GM12875 (cell line): ENCODE results near the gene GNA15.
"Not testable (repeated sequence)": the region's sequence is repeated elsewhere in the genome, so short reads cannot be mapped to it uniquely, and the experiment has no call there.

Source experiments
- H3K4me3 ChIP-seq: one replicate; pipeline ENCODE4 v1.5.1; 2011; ENCODE audit warnings: low read depth, low read length, control low read depth
- TF ChIP-seq, protein P1 (sequence below): IDR thresholded peaks from 2 replicates; pipeline ENCODE4 v1.5.1; 2011; ENCODE audit warnings: low read depth, mild to moderate bottlenecking, control low read depth, inconsistent platforms, low read length, moderate library complexity, borderline replicate concordance; ENCODE audit not compliant: insufficient read depth

Gene GNA15

DNA sequence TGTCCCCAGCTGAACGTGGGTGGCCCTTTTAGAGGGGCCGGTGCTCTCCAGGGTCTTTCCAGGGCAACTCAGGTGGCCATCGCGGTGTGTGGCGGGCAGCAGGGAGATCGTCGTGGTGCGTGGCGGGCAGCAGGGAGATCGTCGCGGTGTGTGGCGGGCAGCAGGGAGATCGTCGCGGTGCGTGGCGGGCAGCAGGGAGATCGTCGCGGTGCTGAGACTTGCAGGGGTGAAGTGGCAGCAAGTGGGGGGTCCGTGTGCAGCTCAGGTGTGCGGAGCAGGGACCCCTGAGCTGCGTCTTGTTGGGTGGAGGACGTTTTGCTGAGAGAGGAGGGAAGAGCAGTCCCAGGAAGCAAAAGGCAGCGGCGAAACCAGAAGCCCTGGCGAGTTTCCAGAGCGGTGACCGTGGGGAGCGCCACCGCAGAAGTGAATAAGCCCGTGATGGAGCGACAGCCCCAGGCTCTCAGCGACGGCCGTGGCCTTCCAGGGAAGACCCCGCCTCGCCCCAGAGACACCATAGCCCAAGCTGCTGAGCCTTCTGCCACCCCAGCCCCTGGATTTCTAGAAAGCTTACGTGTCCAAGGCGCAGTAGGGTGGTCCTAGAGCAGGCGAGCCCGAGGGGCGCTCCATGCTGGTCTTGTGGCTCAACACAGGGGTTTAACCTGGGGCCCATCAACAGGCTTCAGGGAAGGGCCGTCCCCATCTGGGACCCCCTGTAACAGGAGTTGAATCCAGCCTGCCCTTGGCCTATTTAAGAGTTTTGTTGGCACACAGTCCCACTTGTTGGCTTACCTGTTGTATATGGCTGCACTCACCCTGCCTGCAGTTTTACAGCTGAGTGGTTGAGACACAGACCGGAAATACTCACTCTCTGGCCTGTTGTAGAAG, 55.3 kb downstream of the GNA15 start:
- H3K4me3 ChIP-seq = no peak overlapping the region
- TF ChIP-seq, protein P1, sequence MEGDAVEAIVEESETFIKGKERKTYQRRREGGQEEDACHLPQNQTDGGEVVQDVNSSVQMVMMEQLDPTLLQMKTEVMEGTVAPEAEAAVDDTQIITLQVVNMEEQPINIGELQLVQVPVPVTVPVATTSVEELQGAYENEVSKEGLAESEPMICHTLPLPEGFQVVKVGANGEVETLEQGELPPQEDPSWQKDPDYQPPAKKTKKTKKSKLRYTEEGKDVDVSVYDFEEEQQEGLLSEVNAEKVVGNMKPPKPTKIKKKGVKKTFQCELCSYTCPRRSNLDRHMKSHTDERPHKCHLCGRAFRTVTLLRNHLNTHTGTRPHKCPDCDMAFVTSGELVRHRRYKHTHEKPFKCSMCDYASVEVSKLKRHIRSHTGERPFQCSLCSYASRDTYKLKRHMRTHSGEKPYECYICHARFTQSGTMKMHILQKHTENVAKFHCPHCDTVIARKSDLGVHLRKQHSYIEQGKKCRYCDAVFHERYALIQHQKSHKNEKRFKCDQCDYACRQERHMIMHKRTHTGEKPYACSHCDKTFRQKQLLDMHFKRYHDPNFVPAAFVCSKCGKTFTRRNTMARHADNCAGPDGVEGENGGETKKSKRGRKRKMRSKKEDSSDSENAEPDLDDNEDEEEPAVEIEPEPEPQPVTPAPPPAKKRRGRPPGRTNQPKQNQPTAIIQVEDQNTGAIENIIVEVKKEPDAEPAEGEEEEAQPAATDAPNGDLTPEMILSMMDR = no peak

DNA sequence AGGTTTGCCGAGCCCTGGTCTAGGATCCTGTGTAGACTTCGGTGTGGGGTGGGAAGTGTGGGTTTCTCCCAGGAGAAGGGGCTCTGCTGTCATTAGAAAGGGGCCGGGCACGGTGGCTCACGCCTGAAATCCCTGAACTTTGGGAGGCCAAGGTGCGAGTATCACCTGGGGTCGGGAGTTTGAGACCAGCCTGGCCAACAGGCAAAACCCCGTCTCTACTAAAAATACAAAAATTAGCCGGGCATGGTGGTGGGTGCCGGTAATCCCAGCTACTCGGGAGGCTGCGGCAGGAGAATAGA, 55.9 kb downstream of the GNA15 start:
- H3K4me3 ChIP-seq = not testable (repeated sequence)

DNA sequence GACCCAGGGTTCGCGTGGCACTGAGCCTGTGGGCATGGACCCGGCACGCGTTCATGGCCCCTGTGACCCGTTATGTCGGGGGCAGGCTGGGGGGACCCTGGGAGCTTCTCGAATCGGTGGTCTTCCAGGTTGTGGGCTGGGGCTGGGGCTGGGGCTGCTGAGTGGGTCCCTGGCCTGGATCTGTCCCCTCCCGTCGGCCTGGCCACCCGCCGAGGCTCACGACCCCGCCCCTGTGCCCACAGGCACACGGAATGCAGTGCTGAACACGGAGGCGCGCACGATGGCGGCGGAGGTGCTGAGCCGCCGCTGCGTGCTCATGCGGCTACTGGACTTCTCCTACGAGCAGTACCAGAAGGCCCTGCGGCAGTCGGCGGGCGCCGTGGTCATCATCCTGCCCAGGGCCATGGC, 56.4 kb downstream of the GNA15 start:
- H3K4me3 ChIP-seq = no peak overlapping the region
- TF ChIP-seq, protein P1 = no peak

DNA sequence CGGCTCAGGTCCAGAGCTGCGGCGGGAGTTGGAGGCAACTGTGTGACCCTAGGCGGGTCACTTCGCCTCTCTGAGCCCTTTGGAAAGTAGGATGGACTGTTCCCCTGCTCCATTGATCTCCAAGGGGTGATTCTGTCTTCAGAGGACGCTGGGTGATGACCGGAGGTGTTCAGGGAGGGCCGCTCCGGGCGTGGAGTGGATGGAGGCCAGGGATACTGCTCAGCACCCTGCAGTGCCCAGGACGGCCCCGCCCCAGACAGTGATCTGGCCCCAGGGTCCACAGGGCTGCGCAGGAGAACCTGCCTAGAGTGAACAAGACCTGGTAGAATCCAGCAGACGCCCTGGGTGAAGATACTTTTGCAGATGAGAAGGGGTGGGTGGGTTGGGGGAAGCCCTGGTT, 56.9 kb downstream of the GNA15 start:
- TF ChIP-seq, protein P1 = no peak
- H3K4me3 ChIP-seq = no peak overlapping the region

DNA sequence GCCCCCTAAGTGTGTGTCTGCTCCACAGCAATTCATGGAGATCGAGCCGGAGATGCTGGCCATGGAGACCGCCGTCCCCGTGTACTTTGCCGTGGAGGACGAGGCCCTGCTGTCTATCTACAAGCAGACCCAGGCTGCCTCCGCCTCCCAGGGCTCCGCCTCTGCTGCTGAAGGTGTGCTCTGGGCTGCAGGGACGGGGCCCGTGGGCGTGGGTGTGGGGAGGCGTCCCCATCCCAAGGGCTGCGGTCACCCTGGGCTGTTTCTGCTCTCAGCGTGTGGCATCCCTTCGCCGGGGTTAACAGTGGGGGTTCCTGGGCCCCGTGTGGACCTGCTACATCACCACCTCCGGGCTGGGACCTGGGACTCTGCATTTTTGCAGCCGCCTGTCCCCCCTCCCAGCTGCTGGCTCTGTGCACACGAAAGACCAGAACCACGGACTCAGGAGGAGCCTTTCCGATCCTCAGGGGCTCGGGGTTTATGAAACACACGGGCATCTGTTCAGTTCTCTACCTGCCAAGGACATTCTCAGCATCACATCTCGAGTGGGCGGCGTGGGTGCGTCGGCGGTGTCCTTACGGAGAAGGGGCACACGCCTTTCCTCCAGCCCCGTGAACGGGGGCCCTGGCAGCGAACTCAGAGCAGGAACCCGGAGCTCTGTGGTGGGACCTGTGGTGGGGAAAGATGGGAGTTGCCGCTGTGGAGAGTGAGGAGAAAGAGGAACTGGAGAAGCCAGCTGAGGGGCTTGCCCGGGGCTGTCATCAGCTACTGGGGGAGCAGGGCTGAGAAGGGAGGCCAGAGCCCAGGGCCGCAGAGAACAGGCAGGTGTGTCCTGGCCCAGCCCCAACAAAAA, 57.6 kb downstream of the GNA15 start:
- TF ChIP-seq, protein P1 = no peak
- H3K4me3 ChIP-seq = no peak overlapping the region

DNA sequence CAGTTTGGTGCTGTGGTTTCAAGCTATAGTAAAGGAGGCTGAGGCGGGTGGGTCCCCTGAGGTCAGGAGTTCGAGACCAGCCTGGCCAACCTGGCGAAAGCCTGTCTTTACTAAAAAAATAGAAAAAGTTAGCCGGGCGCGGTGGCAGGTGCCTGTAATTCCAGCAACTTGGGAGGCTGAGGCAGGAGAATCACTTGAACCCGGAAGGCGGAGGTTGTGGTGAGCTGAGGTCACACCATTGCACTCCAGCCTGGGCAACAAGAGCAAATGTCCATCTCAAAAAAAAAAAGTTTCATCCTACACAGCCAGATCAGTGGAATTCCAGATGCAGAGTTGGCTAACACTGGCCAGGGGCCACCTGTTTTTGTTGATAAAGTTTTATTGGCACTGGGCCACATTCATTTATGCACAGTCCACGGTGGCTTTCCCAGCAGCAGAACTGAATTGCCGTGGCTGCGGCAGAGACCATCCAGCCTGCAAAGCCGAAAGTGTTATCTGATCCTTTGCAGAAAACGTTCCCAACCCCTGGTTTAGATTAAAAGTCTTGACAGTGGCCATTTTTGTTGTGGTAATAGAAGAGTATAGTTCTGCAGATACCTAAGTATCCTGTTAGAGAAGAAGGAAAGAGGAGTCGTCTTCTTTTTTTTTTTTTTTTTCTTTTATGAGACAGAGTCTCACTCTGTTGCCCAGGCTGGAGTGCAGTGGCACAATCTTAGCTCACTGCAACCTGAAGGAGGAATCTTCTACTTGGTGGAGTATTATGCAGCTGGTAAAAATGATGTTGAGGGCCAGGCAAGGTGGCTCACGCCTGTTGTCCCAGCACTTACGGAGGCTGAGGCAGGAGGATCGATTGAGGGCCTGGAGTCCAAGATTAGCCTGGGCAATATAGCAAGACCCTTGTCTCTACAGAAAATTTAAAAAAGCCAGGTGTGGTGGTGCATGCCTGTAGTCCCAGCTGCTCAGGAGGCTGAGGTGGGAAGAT, 58.6 kb downstream of the GNA15 start:
- TF ChIP-seq, protein P1 = no peak
- no peak overlapping the region for H3K4me3 ChIP-seq
